SK-N-SH (cell line): ENCODE data around the gene CYYR1. TPM values are rescaled to one million over a fixed set of nuclear protein-coding genes. Genes with fewer than 3 reads are reported as not detected.

Source experiments
- CTCF ChIA-PET: fragments of 300-600, 350-600 bp; formaldehyde crosslinking; extraction: SDS; loops from one replicate; lab custom pipeline; 2021; lab: Yijun Ruan, JAX
- POLR2A ChIA-PET: fragments of 350-600 bp; sonication (Branson Sonifier 250); formaldehyde crosslinking; extraction: SDS; loops from one replicate; lab custom pipeline; 2020; ENCODE audit warnings: antibody characterized with exemption, inconsistent platforms; lab: Yijun Ruan, JAX
- DNase-seq: peaks from one replicate; pipeline ENCODE4 v3.0.0; 2012
- H2AFZ ChIP-seq: fragments of 200-600 bp; sonication (generic); 2 replicates; pipeline ENCODE4 v1.8.1; 2016; ENCODE audit warnings: antibody characterized with exemption, mild to moderate bottlenecking, low read depth
- H3F3A ChIP-seq: fragments of 200-600 bp; sonication (generic); replicated peaks from 2 replicates; pipeline ENCODE3; 2016; ENCODE audit warnings: antibody characterized with exemption, mild to moderate bottlenecking; ENCODE audit not compliant: insufficient read depth
- H3K27ac ChIP-seq, 2 experiments: fragments of 200-500 bp in 1 of 2; fragments of 200-600 bp in 1 of 2; sonication (Bioruptor generic) in 1 of 2; sonication (generic), shearing (Covaris generic) in 1 of 2; 2 replicates each; pipeline versions ENCODE4 v1.5.1 to v1.6.1; 2014 to 2016; ENCODE audit warnings: low read depth in 2 of 2, inconsistent platforms in 1 of 2, low read length in 1 of 2, mild to moderate bottlenecking in 1 of 2, mixed read lengths in 1 of 2
- H3K27me3 ChIP-seq: fragments of 200-600 bp; sonication (generic), shearing (Covaris generic); 2 replicates; pipeline ENCODE4 v1.6.1; 2016; ENCODE audit warnings: mixed run types; ENCODE audit not compliant: insufficient read depth
- H3K36me3 ChIP-seq, 2 experiments: fragments of 200-500 bp in 1 of 2; fragments of 200-600 bp in 1 of 2; sonication (Bioruptor generic) in 1 of 2; sonication (generic) in 1 of 2; replicated peaks in 1 of 2; 2 replicates each; pipeline versions ENCODE3 to v1.5.1; 2014 to 2016; ENCODE audit warnings: low read length in 1 of 2, mild to moderate bottlenecking in 1 of 2; ENCODE audit not compliant: insufficient read depth in 2 of 2, control insufficient read depth in 1 of 2
- H3K4me1 ChIP-seq, 2 experiments: fragments of 200-500 bp in 1 of 2; fragments of 200-600 bp in 1 of 2; sonication (Bioruptor generic) in 1 of 2; sonication (generic), shearing (Covaris generic) in 1 of 2; 2 replicates each; pipeline versions ENCODE4 v1.5.1 to v1.6.1; 2014 to 2016; ENCODE audit warnings: low read depth in 1 of 2, low read length in 1 of 2, mixed run types in 1 of 2; ENCODE audit not compliant: insufficient read depth in 2 of 2, control insufficient read depth in 1 of 2
- H3K4me2 ChIP-seq: fragments of 200-600 bp; sonication (generic), shearing (Covaris generic); 2 replicates; pipeline ENCODE4 v1.6.1; 2017; ENCODE audit warnings: mixed run types
- H3K4me3 ChIP-seq, 2 experiments: fragments of 200-500 bp in 1 of 2; fragments of 200-600 bp in 1 of 2; sonication (Bioruptor generic) in 1 of 2; sonication (generic), shearing (Covaris generic) in 1 of 2; 2 replicates each; pipeline versions ENCODE4 v1.5.1 to v1.8.1; 2014 to 2016; ENCODE audit warnings: low read depth in 2 of 2, inconsistent platforms in 1 of 2, low read length in 1 of 2, mild to moderate bottlenecking in 1 of 2, mixed read lengths in 1 of 2, moderate library complexity in 1 of 2
- H3K79me2 ChIP-seq: fragments of 200-600 bp; sonication (generic); 2 replicates; pipeline ENCODE4 v1.8.1; 2017; ENCODE audit warnings: mild to moderate bottlenecking; ENCODE audit not compliant: insufficient read depth
- H3K9ac ChIP-seq: fragments of 200-600 bp; sonication (generic); 2 replicates; pipeline ENCODE4 v1.6.1; 2017; ENCODE audit warnings: mixed run types
- H3K9me2 ChIP-seq: fragments of 200-600 bp; sonication (generic); 2 replicates; pipeline ENCODE4 v1.6.1; 2017; ENCODE audit warnings: mixed run types
- H3K9me3 ChIP-seq: fragments of 200-600 bp; sonication (generic); 2 replicates; pipeline ENCODE4 v1.6.1; 2017; ENCODE audit warnings: mixed run types, mild to moderate bottlenecking, moderate library complexity
- H4K20me1 ChIP-seq: fragments of 200-600 bp; sonication (generic); 2 replicates; pipeline ENCODE4 v1.6.1; 2017; ENCODE audit warnings: mild to moderate bottlenecking, mixed run types; ENCODE audit not compliant: insufficient read depth
- CHD2 ChIP-seq: fragments of 150-350 bp; IDR thresholded peaks from 2 replicates; pipeline ENCODE4 v1.6.1; 2018; ENCODE audit warnings: low read length; ENCODE audit not compliant: partially characterized antibody
- CTCF ChIP-seq: fragments of 200-600 bp; sonication (generic); IDR thresholded peaks from 2 replicates; pipeline ENCODE4 v1.6.1; 2017; ENCODE audit warnings: antibody characterized with exemption, mild to moderate bottlenecking, moderate library complexity
- ELF1 ChIP-seq: IDR thresholded peaks from 2 replicates; pipeline ENCODE4 v1.4.0; 2012
- EP300 ChIP-seq, 2 experiments: IDR thresholded peaks; 2 replicates each; pipeline versions ENCODE4 v1.4.0 to v1.6.1; 2012; ENCODE audit warnings: borderline replicate concordance in 1 of 2, low read depth in 1 of 2, low read length in 1 of 2
- FOSL2 ChIP-seq: IDR thresholded peaks from 2 replicates; pipeline ENCODE4 v1.4.0; 2012; ENCODE audit warnings: low read depth, mild to moderate bottlenecking, moderate library complexity, borderline replicate concordance
- FOXJ3 ChIP-seq: sonication (generic); formaldehyde crosslinking; IDR thresholded peaks from 2 replicates; pipeline ENCODE4 v1.5.1; 2020; ENCODE audit warnings: mild to moderate bottlenecking, missing genetic modification reagents
- FOXM1 ChIP-seq: IDR thresholded peaks from 2 replicates; pipeline ENCODE4 v1.4.0; 2012; ENCODE audit warnings: low read depth, mild to moderate bottlenecking
- GABPA ChIP-seq: IDR thresholded peaks from 2 replicates; pipeline ENCODE4 v1.4.0; 2012; ENCODE audit warnings: low read depth, mild to moderate bottlenecking
- MAX ChIP-seq: IDR thresholded peaks from 2 replicates; pipeline ENCODE4 v1.4.0; 2012; ENCODE audit warnings: low read depth
- MEF2A ChIP-seq: IDR thresholded peaks from 2 replicates; pipeline ENCODE4 v1.4.0; 2012; ENCODE audit warnings: low read depth, borderline replicate concordance
- PBX3 ChIP-seq: IDR thresholded peaks from 2 replicates; pipeline ENCODE4; 2012
- RAD21 ChIP-seq: IDR thresholded peaks from 2 replicates; pipeline ENCODE4 v1.6.1; 2012; ENCODE audit warnings: mild to moderate bottlenecking, low read length
- RCOR1 ChIP-seq: fragments of 150-350 bp; IDR thresholded peaks from 2 replicates; pipeline ENCODE4 v1.6.1; 2017; ENCODE audit warnings: antibody characterized with exemption, low read length
- RFX5 ChIP-seq: IDR thresholded peaks from 2 replicates; pipeline ENCODE4 v1.6.1; 2012; ENCODE audit warnings: mild to moderate bottlenecking, improper control_type of control experiment, low read length
- RXRA ChIP-seq: IDR thresholded peaks from 2 replicates; pipeline ENCODE4 v1.4.0; 2012; ENCODE audit warnings: low read depth, mild to moderate bottlenecking, borderline replicate concordance
- SMC3 ChIP-seq: IDR thresholded peaks from 2 replicates; pipeline ENCODE4 v1.6.1; 2012; ENCODE audit warnings: low read depth, low read length, improper control_type of control experiment
- TAF1 ChIP-seq: IDR thresholded peaks from 2 replicates; pipeline ENCODE4 v1.6.1; 2012; ENCODE audit warnings: low read depth, mild to moderate bottlenecking, low read length, moderate library complexity, borderline replicate concordance
- YY1 ChIP-seq: IDR thresholded peaks from 2 replicates; pipeline ENCODE4 v1.4.0; 2012; ENCODE audit warnings: low read depth, mild to moderate bottlenecking
- ZBTB33 ChIP-seq: IDR thresholded peaks from 2 replicates; pipeline ENCODE4 v1.4.0; 2012; ENCODE audit warnings: low read depth, borderline replicate concordance
- WGBS: methylation state at CpG from one replicate; pipeline ENCODE4 v1.1.6; 2017; ENCODE audit warnings: low lambda C conversion rate; 5-methylcytosine and 5-hydroxymethylcytosine counted together
- polyA plus RNA-seq, 3 experiments: library from polyadenylated mRNA; depleted of rRNA; stranded (reverse); fragments of >200 nt; gene quantifications; 2 replicates each; pipeline ENCODE4 v1.2.3, GENCODE V29; 2012

Gene CYYR1
- polyA plus RNA-seq, 1 of the 3 experiments (the other 2 are of a cell fraction) = not detected

GRCh38 chr21:26534517-26534916 is 38.6 kb downstream of the CYYR1 start:
- no peak for DNase-seq
- no peaks in the 10 kb centered on the region; a peak in 2 of 4 replicates for H3K4me1 ChIP-seq
- H3K4me3 ChIP-seq = no peak overlapping the region
- no peaks in the 10 kb centered on the region for H3K9me2 ChIP-seq
- no peak overlapping the region for H3K4me2 ChIP-seq
- no peaks in the 10 kb centered on the region for H3K36me3 ChIP-seq
- whole genome bisulfite sequencing = 13% methylated on average over 4 of the region's 4 CpGs
- H3K27ac ChIP-seq = no peak overlapping the region
- no peak for TF ChIP-seq CHD2
- no peak for TF ChIP-seq MAX
- TF ChIP-seq RCOR1 = no peak
- TF ChIP-seq FOXJ3 = no peak
- TF ChIP-seq MEF2A = no peak
- TF ChIP-seq RXRA = no peak
- TF ChIP-seq YY1 = no peak
- no peak for TF ChIP-seq SMC3
- no peak for TF ChIP-seq ELF1
- TF ChIP-seq CTCF = no peak
- no peak for TF ChIP-seq RAD21
- TF ChIP-seq FOXM1 = no peak
- no peak for TF ChIP-seq GABPA
- TF ChIP-seq ZBTB33 = no peak
- no peak overlapping the region for H3K9ac ChIP-seq
- H3F3A ChIP-seq = no peaks in the 10 kb centered on the region
- no peaks in the 10 kb centered on the region for H3K27me3 ChIP-seq
- no peaks in the 10 kb centered on the region for H3K9me3 ChIP-seq
- CTCF ChIA-PET = no interaction called here
- no peak overlapping the region for H2AFZ ChIP-seq
- H4K20me1 ChIP-seq = no peaks in the 10 kb centered on the region
- POLR2A ChIA-PET = no interaction called here
- no peaks in the 10 kb centered on the region for H3K79me2 ChIP-seq

DNA sequence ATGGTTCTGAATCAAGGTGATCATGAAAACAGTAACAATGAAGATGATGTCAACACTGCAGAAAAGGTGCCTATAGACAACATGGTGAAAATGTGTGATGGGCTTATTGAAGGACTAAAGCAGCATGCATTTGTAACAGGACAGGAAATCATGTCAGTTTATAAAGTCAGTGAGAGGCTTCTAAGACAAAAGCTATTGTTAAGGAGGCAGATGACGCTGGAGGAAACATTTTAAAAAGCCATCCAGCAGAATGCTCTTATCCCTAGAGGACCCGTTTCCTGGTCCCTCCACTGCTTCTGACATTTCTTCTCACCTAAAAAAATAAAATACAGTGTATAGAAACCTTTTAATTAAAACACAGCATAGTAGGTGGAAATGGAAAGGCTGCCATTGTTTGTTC is 40.9 kb downstream of the CYYR1 start:
- H3K36me3 ChIP-seq = no peaks in the 10 kb centered on the region
- no peak for DNase-seq
- H3K9me2 ChIP-seq = no peaks in the 10 kb centered on the region
- H3K27ac ChIP-seq = no peak overlapping the region
- 7% methylated on average over 2 of the region's 2 CpGs for WGBS
- no peaks in the 10 kb centered on the region for H3F3A ChIP-seq
- H3K9me3 ChIP-seq = no peaks in the 10 kb centered on the region
- H3K4me3 ChIP-seq = no peak overlapping the region
- H3K79me2 ChIP-seq = no peaks in the 10 kb centered on the region
- POLR2A ChIA-PET = no interaction called here
- no peak overlapping the region for H3K4me2 ChIP-seq
- no peak overlapping the region for H3K9ac ChIP-seq
- CTCF ChIA-PET = interaction anchor here (1.4 kb wide), 1 partner anchor 185 kb away, joined by 3 read pairs; no protein-coding TSS in a partner anchor
- no peaks in the 10 kb centered on the region for H4K20me1 ChIP-seq
- no peak overlapping the region for H2AFZ ChIP-seq
- H3K4me1 ChIP-seq = peaks cover 0 to 2% of the 10 kb centered on the region in 2 experiments; a peak in 3 of 4 replicates
- H3K27me3 ChIP-seq = no peaks in the 10 kb centered on the region
- no peak for TF ChIP-seq CHD2
- TF ChIP-seq ZBTB33 = no peak
- no peak for TF ChIP-seq FOSL2
- TF ChIP-seq RXRA = no peak
- no peak for TF ChIP-seq CTCF
- TF ChIP-seq PBX3 = no peak
- TF ChIP-seq EP300 (IDR thresholded peaks at IDR 0.05; ENCODE audit: borderline replicate concordance in 1 of 2, low read depth in 1 of 2, low read length in 1 of 2) = no peak
- no peak for TF ChIP-seq RFX5
- TF ChIP-seq TAF1 = no peak
